LNCaP clone FGC (cell line): ENCODE data around the gene APOA4.
A peak's percentile ranks its signal among the peaks of the same experiment; 100 is the strongest.

Experiments
- DNase-seq: peaks from one replicate; pipeline ENCODE4 v3.0.0-alpha.2; 2011; ENCODE audit warnings: low read depth
- H3K4me3 ChIP-seq: 2 replicates; pipeline ENCODE4 v1.5.1; 2011; ENCODE audit warnings: mild to moderate bottlenecking, low read depth, low read length, control low read depth
- TF ChIP-seq, protein P1 (sequence below): IDR thresholded peaks from 2 replicates; pipeline ENCODE4 v1.5.1; 2012; ENCODE audit warnings: mild to moderate bottlenecking; ENCODE audit not compliant: control insufficient read depth, insufficient read depth; ENCODE audit errors: extremely low read depth

The APOA4 gene

DNA sequence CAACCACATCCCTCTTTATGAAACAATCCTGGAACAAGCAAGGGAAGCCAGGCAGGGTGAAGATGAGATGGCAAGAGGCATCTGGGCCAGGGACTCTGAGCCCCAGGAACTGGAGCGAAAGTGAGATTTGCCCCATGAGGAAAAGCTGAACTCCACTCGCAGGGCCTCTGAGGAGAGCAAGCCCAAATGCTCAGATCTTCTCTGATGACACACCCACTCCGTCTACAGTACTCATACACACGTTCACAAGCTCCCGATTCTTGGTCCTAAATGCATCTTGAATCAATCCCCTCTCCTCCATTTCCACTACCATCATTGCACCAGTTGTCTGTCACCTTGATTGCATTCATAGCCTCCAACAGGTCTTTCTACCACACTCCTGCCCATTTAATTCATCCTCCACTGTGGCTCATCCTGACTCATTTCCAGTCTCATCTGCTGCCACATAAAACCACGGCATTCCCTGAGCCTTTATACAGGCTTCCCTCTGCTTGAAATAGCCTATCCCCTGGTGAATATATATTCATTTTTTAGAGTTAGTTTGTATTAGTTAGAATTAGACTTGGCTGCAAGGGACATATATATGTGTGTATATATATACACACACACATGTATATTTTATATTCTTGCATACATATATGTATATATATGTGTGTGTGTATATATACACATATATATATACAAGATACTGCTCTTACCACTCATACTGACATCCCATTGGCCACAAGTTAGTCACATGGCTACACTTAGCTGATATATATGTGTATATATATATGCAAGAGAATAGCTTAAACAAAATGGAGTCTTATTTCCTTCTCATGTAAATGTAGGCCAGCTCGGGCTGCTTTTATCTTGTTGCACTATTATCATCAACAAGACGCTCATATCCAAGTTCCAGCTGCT lies 30.0 kb downstream of the APOA4 start:
- no peak for DNase-seq
- TF ChIP-seq, protein P1, sequence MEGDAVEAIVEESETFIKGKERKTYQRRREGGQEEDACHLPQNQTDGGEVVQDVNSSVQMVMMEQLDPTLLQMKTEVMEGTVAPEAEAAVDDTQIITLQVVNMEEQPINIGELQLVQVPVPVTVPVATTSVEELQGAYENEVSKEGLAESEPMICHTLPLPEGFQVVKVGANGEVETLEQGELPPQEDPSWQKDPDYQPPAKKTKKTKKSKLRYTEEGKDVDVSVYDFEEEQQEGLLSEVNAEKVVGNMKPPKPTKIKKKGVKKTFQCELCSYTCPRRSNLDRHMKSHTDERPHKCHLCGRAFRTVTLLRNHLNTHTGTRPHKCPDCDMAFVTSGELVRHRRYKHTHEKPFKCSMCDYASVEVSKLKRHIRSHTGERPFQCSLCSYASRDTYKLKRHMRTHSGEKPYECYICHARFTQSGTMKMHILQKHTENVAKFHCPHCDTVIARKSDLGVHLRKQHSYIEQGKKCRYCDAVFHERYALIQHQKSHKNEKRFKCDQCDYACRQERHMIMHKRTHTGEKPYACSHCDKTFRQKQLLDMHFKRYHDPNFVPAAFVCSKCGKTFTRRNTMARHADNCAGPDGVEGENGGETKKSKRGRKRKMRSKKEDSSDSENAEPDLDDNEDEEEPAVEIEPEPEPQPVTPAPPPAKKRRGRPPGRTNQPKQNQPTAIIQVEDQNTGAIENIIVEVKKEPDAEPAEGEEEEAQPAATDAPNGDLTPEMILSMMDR = no peak
- H3K4me3 ChIP-seq = no peak overlapping the region

DNA sequence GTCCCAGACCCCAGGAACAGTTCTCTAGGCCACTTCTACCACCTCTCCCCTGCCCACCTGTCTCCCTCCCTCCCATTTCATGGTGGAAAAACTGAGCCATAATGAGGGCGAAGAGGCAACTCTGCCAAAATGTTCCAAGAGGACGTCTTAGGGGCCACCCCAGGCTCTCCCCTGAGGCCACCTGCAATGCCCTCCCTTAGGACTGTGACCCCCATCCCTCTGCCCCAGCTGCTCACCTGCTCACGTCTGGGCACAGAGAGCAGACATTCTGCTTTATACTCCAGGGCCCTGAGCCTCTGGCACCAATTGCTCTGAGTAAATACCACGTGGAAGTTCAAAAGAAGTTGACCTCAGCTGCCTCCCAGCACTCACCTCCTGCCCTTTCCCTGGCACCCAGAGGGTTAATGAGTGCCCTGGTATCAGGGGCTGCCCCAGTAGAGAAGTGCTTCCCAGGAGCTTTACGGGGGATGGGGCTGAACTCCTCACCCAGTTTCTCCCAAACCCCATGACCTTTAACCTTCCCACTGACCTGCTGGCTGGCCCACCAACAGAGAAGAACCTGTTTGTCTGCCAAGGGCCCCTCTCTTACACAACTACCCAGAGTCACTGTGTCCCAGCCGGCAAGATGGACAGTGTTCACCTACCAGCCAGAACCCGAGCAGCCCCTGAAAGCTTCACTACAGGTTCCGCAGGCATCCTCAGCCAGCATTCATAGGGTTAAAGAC lies 30.8 kb downstream of the APOA4 start:
- no peak for DNase-seq
- TF ChIP-seq, protein P1 = no peak
- H3K4me3 ChIP-seq = no peak overlapping the region

DNA sequence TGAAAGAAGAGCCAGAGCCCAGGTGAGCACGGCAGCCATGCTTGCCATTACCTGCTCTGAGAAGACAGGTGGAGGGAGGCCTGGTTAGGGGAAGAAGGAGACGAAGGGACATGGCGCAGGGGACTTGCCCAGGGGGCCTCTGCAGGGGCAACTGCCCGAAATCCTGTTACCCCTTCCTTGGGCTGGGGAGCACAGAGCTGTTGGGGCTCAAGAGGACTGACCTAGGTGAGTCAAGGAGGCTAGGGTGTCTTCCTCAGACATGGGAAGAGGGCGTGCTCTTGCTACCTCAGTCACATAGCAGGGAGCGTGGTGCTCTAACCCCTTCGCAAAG lies 31.3 kb downstream of the APOA4 start, which contains the start of gene APOA5:
Gene APOA5, minus strand, starts transcription at position 67 of the 331 bp plus-strand sequence. Its CDS starts 19 bp downstream, at position 48.
- H3K4me3 ChIP-seq = no peak within 1 kb of the TSS
- DNase-seq = no peak
- TF ChIP-seq, protein P1 = no peak

DNA sequence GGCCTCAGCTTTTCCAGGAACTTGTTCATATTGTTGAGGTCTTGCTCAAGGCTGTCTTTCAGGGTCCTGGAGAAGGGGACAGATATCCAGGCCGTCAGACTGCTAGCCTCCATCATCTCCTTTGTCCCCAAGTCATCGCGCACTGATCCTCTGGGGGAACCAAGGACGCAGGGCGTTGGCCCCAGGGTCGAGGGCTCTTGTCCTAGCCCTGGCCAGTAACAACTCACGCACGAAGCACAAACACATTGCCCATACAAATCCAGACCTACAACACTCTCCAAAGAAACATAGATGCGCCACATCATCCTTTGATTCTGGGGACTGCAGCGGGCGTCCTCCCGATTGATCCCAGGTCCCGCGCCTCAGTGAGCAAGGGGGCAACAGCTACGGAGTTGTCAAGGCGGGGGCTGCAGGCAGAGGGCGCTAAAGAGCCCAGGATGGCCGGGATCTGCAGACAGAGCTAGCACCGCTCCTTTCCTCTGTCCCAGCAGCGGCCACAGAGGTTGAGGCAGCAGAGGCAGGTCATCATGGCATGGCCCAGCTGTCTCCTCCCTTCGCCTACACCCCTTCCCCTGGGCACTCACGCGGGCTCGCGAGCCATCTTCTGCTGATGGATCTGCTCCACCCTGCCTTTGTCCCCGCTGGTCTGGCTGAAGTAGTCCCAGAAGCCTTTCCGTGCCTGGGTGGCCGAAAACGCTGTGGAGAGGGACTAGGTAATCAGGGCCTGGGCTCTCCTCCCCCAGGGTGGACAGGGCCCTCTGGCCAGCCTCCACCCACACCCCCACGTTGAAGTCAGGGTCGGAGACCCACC lies 31.9 kb downstream of the APOA4 start:
- H3K4me3 ChIP-seq = no peak overlapping the region
- DNase-seq = no peak
- TF ChIP-seq, protein P1 = peak; percentile 79

DNA sequence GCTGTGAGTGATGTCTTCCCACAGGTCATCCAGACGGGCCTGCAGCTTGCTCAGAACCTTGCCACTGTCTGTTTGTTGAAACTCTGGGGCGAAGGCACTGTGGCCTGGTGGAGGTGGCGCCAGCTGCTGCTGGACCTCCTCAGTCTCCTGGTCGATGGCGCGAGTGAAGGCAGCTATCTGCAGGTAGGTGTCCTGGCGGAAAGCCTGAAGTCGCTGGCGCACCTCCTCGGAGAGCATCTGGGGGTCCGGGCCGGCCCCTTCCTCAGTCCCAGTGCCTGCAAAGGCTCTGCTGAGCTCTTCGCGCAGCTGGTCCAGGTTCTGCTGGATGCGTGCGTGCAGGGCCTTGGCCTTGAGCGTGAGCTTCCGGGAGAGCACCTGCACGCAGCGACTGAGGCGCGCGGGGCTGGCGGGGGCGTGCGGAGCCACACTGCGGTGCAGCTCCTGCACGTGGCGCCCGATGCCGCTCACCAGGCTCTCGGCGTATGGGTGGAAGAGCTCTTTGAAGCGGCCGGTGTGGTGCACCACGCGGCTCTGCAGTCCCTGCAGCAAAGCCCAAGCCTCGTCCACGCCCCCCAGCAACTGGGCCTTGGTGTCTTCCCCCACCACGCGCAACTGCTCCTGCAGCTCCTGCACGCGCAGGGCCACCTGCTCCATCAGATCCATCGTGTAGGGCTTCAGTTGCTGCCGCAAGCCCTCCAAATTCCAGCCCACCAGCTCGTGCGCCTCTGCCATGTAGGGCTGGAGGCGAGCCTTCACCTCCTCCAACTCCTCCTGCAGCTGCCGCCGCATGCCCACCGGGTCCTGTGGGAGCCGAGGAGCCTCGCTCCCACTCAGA lies 32.7 kb downstream of the APOA4 start:
- TF ChIP-seq, protein P1 = no peak
- DNase-seq = no peak
- no peak overlapping the region for H3K4me3 ChIP-seq

DNA sequence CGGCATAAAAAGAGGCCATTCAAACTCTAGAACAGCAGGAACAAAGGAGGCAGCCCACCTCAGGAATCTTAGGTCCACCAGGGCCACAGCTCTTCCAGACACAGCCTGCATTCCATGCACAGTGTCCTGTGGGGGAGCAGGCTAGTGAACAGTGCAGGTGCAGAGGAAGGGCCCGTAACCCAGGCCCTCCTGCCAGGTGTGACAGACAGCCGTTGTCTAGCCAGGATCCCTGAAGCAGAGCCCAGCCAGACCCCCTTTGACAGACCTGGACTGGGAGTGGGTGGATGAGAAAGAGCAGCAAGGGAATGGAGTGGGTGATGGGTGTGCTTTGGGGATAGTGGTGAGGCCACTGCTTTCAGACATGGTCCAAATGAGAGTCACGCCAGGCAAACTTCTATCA lies 34.1 kb downstream of the APOA4 start:
- DNase-seq = no peak
- TF ChIP-seq, protein P1 = no peak
- no peak overlapping the region for H3K4me3 ChIP-seq
